GM04504 (cell line): ENCODE measurements around the gene GPR89B.
"Not testable (repeated sequence)": the region's sequence is repeated elsewhere in the genome, so short reads cannot be mapped to it uniquely, and the experiment has no call there.

Experiments used
- DNase-seq: peaks from one replicate; pipeline ENCODE4 v3.0.0-alpha.2; 2012; ENCODE audit warnings: low read depth

GPR89B gene

DNA sequence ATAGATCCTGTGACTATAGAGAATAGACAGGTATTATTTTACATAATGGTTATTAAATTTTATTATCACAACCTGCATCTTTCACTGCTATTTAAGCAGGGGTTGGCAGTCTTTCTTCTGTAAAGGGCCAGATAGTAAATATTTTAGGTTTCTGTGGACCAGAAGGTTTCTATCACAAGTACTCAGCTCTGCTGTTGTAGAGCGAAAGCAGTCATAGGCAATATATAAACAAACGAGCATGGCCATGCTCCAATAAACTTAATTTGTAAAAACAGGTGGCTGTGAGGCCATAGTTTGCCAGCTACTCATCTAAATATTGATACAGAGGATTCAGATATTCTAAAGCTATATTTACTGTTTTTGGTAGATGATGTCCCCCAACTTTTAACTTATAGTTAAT, 12.2 kb downstream of the GPR89B start:
- DNase-seq, result not testable (repeated sequence)

- not testable (repeated sequence) for DNase-seq
Measured at GRCh38 chr1:147942563-147942962, 14.3 kb downstream of the GPR89B start.

DNA sequence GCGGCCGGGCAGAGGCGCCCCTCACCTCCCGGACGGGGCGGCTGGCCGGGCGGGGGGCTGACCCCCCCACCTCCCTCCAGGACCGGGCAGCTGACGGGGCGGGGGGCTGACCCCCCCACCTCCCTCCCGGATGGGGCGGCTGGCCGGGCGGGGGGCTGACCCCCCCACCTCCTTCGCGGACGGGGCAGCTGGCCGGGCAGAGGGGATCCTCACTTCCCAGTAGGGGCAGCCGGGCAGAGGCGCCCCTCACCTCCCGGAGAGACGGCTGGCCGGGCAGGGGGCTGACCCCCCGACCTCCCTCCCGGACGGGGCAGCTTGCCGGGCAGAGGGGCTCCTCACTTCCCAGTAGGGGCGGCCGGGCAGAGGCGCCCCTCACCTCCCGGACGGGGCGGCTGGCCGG, 21.3 kb downstream of the GPR89B start:
- DNase-seq, result not testable (repeated sequence)

DNA sequence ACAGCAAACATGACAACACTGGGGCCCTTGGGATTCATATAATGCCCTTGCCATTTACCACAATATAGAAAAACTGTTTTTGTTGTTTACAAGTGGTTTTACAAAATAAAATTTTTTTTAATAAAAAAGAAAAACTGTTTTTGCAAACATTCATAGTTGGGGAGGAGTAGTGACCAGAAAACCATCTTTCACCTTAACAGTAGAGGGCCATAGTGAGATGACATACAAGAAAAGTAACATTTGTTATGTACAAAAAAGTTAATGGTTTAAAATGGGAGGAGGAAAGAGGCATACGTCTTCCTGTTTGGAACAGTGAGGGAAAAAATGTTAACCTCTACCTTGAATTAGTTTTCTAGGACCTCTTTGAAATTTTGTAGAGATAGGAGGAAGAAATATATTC, 30.7 kb downstream of the GPR89B start:
- DNase-seq, result not testable (repeated sequence)

GRCh38 chr1:147959680-147960079, 31.5 kb downstream of the GPR89B start:
- not testable (repeated sequence) for DNase-seq

DNA sequence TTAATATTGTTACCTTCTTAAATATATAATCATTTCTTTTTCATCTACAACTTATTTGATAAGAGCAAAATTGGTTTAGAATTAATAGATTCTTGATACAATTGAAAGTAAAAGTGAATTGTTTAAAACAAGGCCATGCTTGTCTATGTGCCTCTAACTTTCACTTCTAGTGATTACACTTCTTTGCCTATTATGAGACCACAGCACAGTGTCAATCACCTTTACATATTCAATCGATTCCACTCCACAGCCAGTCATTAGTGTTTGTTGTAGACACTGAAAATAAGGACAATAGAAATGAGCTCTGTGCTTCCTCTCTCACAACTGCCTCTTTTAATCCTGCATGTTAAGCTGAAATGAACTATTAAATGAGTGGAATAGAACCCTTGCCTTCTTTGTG, 36.4 kb downstream of the GPR89B start:
- not testable (repeated sequence) for DNase-seq

DNA sequence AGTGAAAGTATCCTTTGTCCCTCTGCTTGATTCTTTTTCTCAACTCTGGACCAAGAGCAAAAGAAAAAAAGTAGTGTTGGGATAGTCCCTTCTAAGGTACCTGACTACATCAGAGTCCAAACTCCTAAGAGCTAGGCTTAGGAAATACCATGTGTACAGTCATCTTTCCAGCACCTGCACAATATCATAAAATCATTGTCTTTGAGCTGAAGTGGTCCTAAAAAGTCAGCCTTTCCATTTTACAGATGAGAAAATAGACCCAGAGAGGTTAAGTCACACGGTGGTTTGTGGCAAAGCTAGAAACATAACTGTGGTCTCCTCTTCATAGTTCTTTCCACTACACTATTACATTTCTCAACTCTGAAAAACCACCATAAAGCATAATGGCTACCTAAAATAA, 38.4 kb downstream of the GPR89B start:
- DNase-seq, result not testable (repeated sequence)

- not testable (repeated sequence) for DNase-seq
Measured at GRCh38 chr1:147978896-147979651, 50.9 kb downstream of the GPR89B start.

GRCh38 chr1:147985374-147985773, 57.2 kb downstream of the GPR89B start:
- not testable (repeated sequence) for DNase-seq

DNA sequence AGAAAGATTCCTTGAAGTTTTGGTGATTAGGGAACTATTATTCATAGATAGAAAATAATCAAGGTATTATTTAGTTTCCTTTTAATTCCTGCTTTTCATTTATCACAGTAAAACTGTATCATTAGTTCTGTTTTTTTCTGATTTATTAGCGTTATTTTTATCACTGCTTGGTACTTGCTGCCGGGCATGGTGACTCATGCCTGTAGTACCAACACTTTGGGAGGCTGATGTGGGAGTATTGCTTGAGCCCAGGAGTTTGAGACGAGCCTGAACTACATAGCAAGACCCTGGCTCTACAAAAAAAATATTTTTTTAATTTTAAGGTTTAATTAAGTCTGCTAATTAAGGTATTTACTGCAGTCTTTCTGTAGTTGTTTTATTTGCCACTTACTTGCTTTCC, 59.7 kb downstream of the GPR89B start:
- not testable (repeated sequence) for DNase-seq

DNA sequence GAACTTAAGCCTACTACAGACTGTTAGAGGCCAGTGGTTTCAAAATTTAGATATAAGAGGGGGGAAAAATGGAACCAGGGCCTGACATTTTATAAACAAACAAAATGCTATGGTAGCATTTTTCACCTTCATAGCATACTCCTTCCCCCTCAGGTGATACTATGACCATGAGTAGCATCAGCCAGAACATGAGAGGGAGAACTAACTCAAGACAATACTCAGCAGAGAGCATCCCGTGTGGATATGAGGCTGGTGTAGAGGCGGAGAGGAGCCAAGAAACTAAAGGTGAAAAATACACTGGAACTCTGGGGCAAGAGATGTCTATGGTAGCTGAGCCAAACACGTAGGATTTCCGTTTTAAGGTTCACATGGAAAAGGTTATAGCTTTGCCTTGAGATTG, 64.7 kb downstream of the GPR89B start:
- not testable (repeated sequence) for DNase-seq

GRCh38 chr1:147993400-147993799, 65.2 kb downstream of the GPR89B start:
- DNase-seq, result not testable (repeated sequence)

GRCh38 chr1:147993825-147994615, 65.8 kb downstream of the GPR89B start:
- not testable (repeated sequence) for DNase-seq

DNA sequence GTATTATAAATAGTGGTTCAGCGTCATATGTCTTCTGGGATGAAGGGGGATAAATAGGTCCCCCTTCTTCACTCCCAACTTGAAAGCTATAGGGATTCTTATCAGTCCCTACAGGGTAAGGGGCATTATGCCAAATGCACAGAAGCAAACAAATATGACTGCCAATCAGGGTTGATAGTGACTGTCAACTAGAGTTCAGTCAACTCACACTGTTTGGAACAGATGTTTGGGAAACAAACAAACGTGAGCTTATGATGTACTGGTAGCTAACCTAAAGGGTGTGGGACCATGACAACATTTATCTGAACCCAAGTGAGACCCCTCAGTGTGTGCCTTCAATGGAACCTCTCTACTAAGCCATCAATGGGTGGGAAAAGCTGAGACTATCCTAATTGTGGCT, 67.9 kb downstream of the GPR89B start:
- not testable (repeated sequence) for DNase-seq

DNA sequence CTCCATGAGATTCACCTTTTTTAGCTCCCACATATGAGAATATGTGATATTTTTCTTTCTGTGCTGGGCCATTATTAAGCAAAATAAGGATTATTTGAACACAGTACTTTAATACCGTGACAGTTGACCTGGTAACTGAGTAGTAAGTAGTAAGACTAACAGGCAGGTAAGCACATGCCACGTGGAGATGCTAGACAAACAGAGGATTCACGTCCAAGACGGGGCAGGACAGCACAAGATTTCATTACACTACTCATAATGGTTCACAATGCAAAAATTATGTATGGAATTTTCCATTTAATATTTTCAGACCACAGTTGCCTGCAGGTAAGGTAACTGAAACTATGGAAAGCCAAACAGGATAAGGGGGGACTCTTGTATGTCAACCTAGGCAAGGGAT, 79.5 kb downstream of the GPR89B start:
- not testable (repeated sequence) for DNase-seq

GRCh38 chr1:148010527-148010926, 82.3 kb downstream of the GPR89B start:
- DNase-seq, result no peak

GRCh38 chr1:148013177-148014144, 85.2 kb downstream of the GPR89B start:
- DNase-seq, result not testable (repeated sequence)

DNA sequence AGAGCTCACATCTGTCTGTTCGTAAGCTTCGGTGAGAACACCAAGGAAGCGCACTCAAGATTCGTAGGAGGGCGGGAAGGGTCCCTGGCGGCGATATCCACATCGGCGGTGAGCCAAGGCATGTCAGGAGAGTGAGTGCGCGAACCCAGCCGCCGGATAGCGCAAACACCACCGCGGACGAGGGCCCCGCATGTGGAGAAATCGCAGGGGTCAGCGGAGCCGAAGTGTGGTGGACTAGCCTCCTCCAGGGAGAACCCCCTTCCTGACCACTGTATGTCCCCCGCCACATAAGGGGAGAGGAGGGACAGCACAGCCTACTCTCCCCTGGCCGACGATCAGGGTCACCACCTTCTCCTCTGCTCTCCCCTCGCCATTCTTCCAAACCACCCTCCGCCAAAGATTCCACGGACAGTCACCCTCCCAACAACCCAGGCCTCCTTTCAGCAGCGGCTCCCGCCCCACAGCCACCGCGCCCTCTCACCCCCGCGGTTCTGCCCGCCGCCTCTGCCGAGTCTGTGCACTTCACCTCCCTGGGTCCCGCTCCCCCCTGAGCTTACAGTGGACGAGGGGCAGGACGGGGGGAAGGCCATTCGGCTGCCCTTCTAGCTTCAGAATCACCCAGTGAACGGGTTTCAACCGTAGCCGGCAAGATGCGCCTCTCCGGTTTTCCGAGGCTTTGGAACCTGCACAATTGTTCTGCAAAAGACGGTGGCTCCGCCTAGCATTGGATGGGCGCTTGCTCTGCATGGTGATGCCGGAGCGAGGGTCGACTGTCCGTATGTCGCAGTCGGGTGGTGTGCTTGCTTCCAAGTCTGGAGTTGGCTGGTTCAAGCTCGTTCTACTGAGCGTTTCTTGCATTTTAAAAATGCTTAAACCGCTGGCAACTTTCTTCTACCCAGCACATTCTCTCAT, 86.3 kb downstream of the GPR89B start:
- DNase-seq, result not testable (repeated sequence)

GRCh38 chr1:148024918-148025317, 96.7 kb downstream of the GPR89B start:
- DNase-seq, result not testable (repeated sequence)

- DNase-seq, result not testable (repeated sequence)
Measured at GRCh38 chr1:148027004-148027403, 98.8 kb downstream of the GPR89B start.

- not testable (repeated sequence) for DNase-seq
Measured at GRCh38 chr1:148032247-148032646, 104.0 kb downstream of the GPR89B start.
